Thyroid gland (tissue), 4 donors: Measurements from ENCODE around the gene SLC25A21. TPM values are rescaled to one million over a fixed set of nuclear protein-coding genes. Genes with fewer than 3 reads are reported as not detected.

Experiments used
- DNase-seq, 2 donors: peaks; one replicate each; pipeline ENCODE4 v3.0.0-alpha.2; 2019
- H3K27ac ChIP-seq, 3 donors: fragments of 200-600 bp; sonication (generic); 1 replicate in 2 of 3; 2 replicates in 1 of 3; pipeline ENCODE4 v1.5.1; 2016 to 2019; ENCODE audit warnings: mild to moderate bottlenecking in 1 of 3, moderate library complexity in 1 of 3
- H3K27me3 ChIP-seq: fragments of 200-600 bp; sonication (generic); one replicate; pipeline ENCODE4 v1.5.1; 2019
- H3K36me3 ChIP-seq, 2 donors: fragments of 200-600 bp; sonication (generic); one replicate each; pipeline ENCODE4 v1.5.1; 2016 to 2019
- H3K4me1 ChIP-seq, 2 donors: fragments of 200-600 bp; sonication (generic); one replicate each; pipeline ENCODE4 v1.5.1; 2017 to 2019
- H3K4me3 ChIP-seq, 3 donors: fragments of 200-600 bp; sonication (generic); replicated peaks in 1 of 3; 1 replicate in 2 of 3; 2 replicates in 1 of 3; pipeline ENCODE4 v1.5.1; 2016; ENCODE audit warnings: mild to moderate bottlenecking in 1 of 3
- H3K9me3 ChIP-seq: fragments of 200-600 bp; sonication (generic); one replicate; pipeline ENCODE4 v1.5.1; 2017
- POLR2A ChIP-seq, 2 donors: fragments of 450-650 bp; IDR thresholded peaks; one replicate each; pipeline ENCODE4 v1.6.1; 2017; ENCODE audit warnings: antibody characterized with exemption in 2 of 2, mild to moderate bottlenecking in 2 of 2, moderate library complexity in 1 of 2
- WGBS, 2 donors: methylation state at CpG; one replicate each; pipeline ENCODE4 v1.1.5; 2017; 5-methylcytosine and 5-hydroxymethylcytosine counted together
- intact Hi-C: fragments of 100-400 bp; cut with DNase I; formaldehyde crosslinking; loops from one replicate; pipeline ENCODE4 v1.15.1; 2023
- total RNA-seq, 4 donors: library from RNA; depleted of rRNA; stranded (reverse); fragments of >200 nt; gene quantifications; one replicate each; pipeline ENCODE4 v1.2.3, GENCODE V29; 2016
- TF ChIP-seq, protein P1 (sequence below), 6 experiments: fragments of 200-600 bp in 3 of 6; fragments of 450-650 bp in 3 of 6; sonication (generic) in 3 of 6; IDR thresholded peaks; one replicate each; pipeline ENCODE4 v1.5.1; 2016 to 2019; ENCODE audit warnings: antibody characterized with exemption in 6 of 6, mild to moderate bottlenecking in 2 of 6, inconsistent platforms in 1 of 6, moderate library complexity in 1 of 6

SLC25A21 gene
- total RNA-seq, 4 donors from 2014 or later, result 0.29 to 1.4 (median 0.60) TPM

- intact Hi-C loops, result no loop called here
- H3K27me3 ChIP-seq, result no peaks in the 10 kb centered on the region
- WGBS, 2 donors, result 74 to 85% methylated on average over 5 of the region's 5 CpGs
- no peaks in the 10 kb centered on the region for H3K9me3 ChIP-seq
- H3K36me3 ChIP-seq, result no peaks in the 10 kb centered on the region
- no peak overlapping the region for H3K27ac ChIP-seq
- TF ChIP-seq, protein P1, sequence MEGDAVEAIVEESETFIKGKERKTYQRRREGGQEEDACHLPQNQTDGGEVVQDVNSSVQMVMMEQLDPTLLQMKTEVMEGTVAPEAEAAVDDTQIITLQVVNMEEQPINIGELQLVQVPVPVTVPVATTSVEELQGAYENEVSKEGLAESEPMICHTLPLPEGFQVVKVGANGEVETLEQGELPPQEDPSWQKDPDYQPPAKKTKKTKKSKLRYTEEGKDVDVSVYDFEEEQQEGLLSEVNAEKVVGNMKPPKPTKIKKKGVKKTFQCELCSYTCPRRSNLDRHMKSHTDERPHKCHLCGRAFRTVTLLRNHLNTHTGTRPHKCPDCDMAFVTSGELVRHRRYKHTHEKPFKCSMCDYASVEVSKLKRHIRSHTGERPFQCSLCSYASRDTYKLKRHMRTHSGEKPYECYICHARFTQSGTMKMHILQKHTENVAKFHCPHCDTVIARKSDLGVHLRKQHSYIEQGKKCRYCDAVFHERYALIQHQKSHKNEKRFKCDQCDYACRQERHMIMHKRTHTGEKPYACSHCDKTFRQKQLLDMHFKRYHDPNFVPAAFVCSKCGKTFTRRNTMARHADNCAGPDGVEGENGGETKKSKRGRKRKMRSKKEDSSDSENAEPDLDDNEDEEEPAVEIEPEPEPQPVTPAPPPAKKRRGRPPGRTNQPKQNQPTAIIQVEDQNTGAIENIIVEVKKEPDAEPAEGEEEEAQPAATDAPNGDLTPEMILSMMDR (IDR thresholded peaks at IDR 0.05), result no peak
- no peak for TF ChIP-seq POLR2A (IDR thresholded peaks at IDR 0.05)
- H3K4me1 ChIP-seq, result no peaks in the 10 kb centered on the region
- no peak overlapping the region for H3K4me3 ChIP-seq
- DNase-seq, result no peak
Observed at GRCh38 chr14:36845356-36846012, 326.9 kb downstream of the SLC25A21 start.

- DNase-seq, result no peak
- H3K27me3 ChIP-seq, result no peaks in the 10 kb centered on the region
- intact Hi-C loops, result no loop called here
- H3K4me3 ChIP-seq, result no peak overlapping the region
- TF ChIP-seq, protein P1 (IDR thresholded peaks at IDR 0.05), result no peak
- no peak for TF ChIP-seq POLR2A (IDR thresholded peaks at IDR 0.05)
- no peaks in the 10 kb centered on the region for H3K36me3 ChIP-seq
- no peak overlapping the region for H3K27ac ChIP-seq
- H3K9me3 ChIP-seq, result no peaks in the 10 kb centered on the region
- H3K4me1 ChIP-seq, result no peaks in the 10 kb centered on the region
- WGBS, 2 donors, result 81 to 87% methylated on average over 6 of the region's 6 CpGs
Observed at GRCh38 chr14:36844443-36845195, 327.8 kb downstream of the SLC25A21 start.

DNA sequence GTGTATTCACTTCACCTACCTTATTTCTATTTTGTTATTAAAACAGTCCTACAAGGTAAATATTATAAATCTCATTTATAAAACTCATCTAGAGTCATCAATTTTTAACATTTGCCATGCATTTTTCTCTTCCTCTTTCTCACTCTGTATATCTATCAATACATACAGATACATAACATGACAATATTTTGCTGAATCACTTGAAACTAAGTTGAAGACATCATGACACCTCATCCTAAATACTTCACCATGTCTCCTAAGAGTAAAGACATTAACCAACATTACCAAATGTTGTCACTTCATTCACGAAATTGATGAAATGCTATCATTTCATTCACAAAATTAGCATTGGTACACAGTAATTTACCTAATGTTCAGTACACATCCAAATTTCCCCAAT, 329.0 kb downstream of the SLC25A21 start:
- Histone ChIP-seq H3K9me3 (no peaks in the 10 kb centered on the region), H3K27ac (no peak overlapping the region), H3K4me1 (no peaks in the 10 kb centered on the region), H3K36me3 (no peaks in the 10 kb centered on the region), H3K4me3 (no peak overlapping the region), H3K27me3 (no peaks in the 10 kb centered on the region)
- intact Hi-C loops, result no loop called here
- no peak for DNase-seq
- WGBS, 2 donors, result 85 to 92% methylated on average over 1 of the region's 1 CpG
- TF ChIP-seq POLR2A (IDR thresholded peaks at IDR 0.05), result no peak
- TF ChIP-seq, protein P1 (IDR thresholded peaks at IDR 0.05), result no peak

DNA sequence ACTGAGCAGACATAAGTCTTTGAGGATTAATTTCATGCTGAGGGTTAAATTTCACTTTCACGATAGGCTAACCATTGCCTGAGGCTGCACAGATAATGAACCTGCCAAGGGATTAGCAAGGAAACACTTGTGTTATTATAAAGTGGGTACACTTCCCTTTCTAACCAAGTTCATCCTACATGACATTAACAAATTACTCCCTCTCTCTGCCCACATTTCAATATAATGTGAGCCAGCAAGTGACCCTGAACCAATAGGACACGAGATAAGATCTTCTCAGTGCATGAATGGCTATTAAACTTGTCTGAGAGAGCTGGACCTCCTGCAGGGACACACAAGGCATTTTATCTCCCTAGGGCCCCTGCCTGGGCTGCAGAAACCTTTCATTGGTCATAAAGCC, 337.3 kb downstream of the SLC25A21 start:
- no peak overlapping the region for H3K27ac ChIP-seq
- H3K4me3 ChIP-seq, result no peak overlapping the region
- WGBS, 2 donors, result 26 to 34% methylated on average over 2 of the region's 2 CpGs
- no peaks in the 10 kb centered on the region for H3K27me3 ChIP-seq
- intact Hi-C loops, result no loop called here
- no peaks in the 10 kb centered on the region for H3K36me3 ChIP-seq
- H3K9me3 ChIP-seq, result no peaks in the 10 kb centered on the region
- H3K4me1 ChIP-seq, result no peaks in the 10 kb centered on the region
- TF ChIP-seq, protein P1 (IDR thresholded peaks at IDR 0.05), result no peak
- no peak for TF ChIP-seq POLR2A (IDR thresholded peaks at IDR 0.05)
- DNase-seq, result no peak

GRCh38 chr14:36834293-36834692, 338.1 kb downstream of the SLC25A21 start:
- intact Hi-C loops, result no loop called here
- Histone ChIP-seq H3K4me1 (no peaks in the 10 kb centered on the region), H3K27ac (no peak overlapping the region), H3K4me3 (no peak overlapping the region), H3K27me3 (no peaks in the 10 kb centered on the region), H3K36me3 (no peaks in the 10 kb centered on the region), H3K9me3 (no peaks in the 10 kb centered on the region)
- TF ChIP-seq POLR2A (IDR thresholded peaks at IDR 0.05), result no peak
- DNase-seq, result no peak
- 86 to 90% methylated on average over 2 of the region's 2 CpGs for WGBS, 2 donors
